Calu3 (cell line): ENCODE data around the gene HOXB1. TPM values are rescaled to one million over a fixed set of nuclear protein-coding genes. Genes with fewer than 3 reads are reported as not detected.

Experiments
- BruUV-seq: library from RNA; stranded (reverse); fragments of 400-500 nt; replicated peaks from 2 replicates; lab custom pipeline; 2021; lab: Mats Ljungman, UMichigan
- CTCF ChIA-PET: fragments of 300-600 bp; sonication (Branson Sonifier 250); formaldehyde crosslinking; loops from one replicate; lab custom pipeline; 2022; ENCODE audit warnings: antibody characterized with exemption; lab: Charles Lee
- DNase-seq: peaks from one replicate; pipeline ENCODE4 v3.0.0; 2022
- H3K27ac Mint-ChIP-seq: one replicate; pipeline ENCODE4 v1.8.0; 2022; ENCODE audit warnings: mixed read lengths; ENCODE audit not compliant: unreplicated experiment
- H3K27me3 Mint-ChIP-seq: one replicate; pipeline ENCODE4 v1.8.0; 2022; ENCODE audit warnings: mixed read lengths; ENCODE audit not compliant: unreplicated experiment
- H3K36me3 Mint-ChIP-seq: one replicate; pipeline ENCODE4 v1.8.0; 2022; ENCODE audit warnings: mild to moderate bottlenecking, moderate library complexity, mixed read lengths; ENCODE audit not compliant: insufficient read depth, unreplicated experiment
- H3K4me1 Mint-ChIP-seq: one replicate; pipeline ENCODE4 v1.8.0; 2022; ENCODE audit warnings: mild to moderate bottlenecking, low read depth, mixed read lengths; ENCODE audit not compliant: unreplicated experiment
- H3K4me3 Mint-ChIP-seq: one replicate; pipeline ENCODE4 v1.8.0; 2022; ENCODE audit warnings: mild to moderate bottlenecking, low read depth, moderate library complexity, mixed read lengths; ENCODE audit not compliant: unreplicated experiment
- H3K9me3 Mint-ChIP-seq: one replicate; pipeline ENCODE4 v1.8.0; 2022; ENCODE audit warnings: low read depth, mixed read lengths; ENCODE audit not compliant: unreplicated experiment
- CTCF ChIP-seq: fragments of 200-600 bp; IDR thresholded peaks from one replicate; pipeline ENCODE4 v1.8.0; 2022; ENCODE audit warnings: antibody characterized with exemption; ENCODE audit not compliant: unreplicated experiment
- intact Hi-C: fragments of 100-400 bp; cut with micrococcal nuclease; formaldehyde crosslinking; loops from one replicate; pipeline ENCODE4 v1.10.0; 2022; ENCODE audit not compliant: unreplicated experiment
- total RNA-seq: library from RNA; stranded (reverse); gene quantifications from 2 replicates; pipeline ENCODE4 v1.2.3, GENCODE V29; 2022

Gene HOXB1
- total RNA-seq, 1 experiment from 2014 or later = not detected

GRCh38 chr17:48479014-48479402 is 51.8 kb downstream of the HOXB1 start:
- TF ChIP-seq CTCF = no peak
- H3K4me1 Mint-ChIP-seq = peaks cover 21% of the 10 kb centered on the region
- no peak for DNase-seq
- no peaks in the 10 kb centered on the region for H3K9me3 Mint-ChIP-seq
- CTCF ChIA-PET = no interaction called here
- no TSS peak for BruUV-seq
- peaks cover 7% of the 10 kb centered on the region for H3K36me3 Mint-ChIP-seq
- no peak overlapping the region for H3K4me3 Mint-ChIP-seq
- no peaks in the 10 kb centered on the region for H3K27me3 Mint-ChIP-seq
- intact Hi-C loops = no loop called here
- no peak overlapping the region for H3K27ac Mint-ChIP-seq

Other genes with a start within 250 kb of the HOXB1 start
- 4.4 and 9.3 TPM in 2 replicates for gene SKAP1, start 100.8 kb downstream of the HOXB1 start, total RNA-seq
- gene HOXB2, start 14.1 kb upstream of the HOXB1 start, total RNA-seq = 24.5 and 32.6 TPM in 2 replicates
- gene HOXB4, start 47.3 kb upstream of the HOXB1 start, total RNA-seq = 28.0 and 31.1 TPM in 2 replicates
- gene HOXB3, start 59.2 kb upstream of the HOXB1 start, total RNA-seq = 151 and 154 TPM in 2 replicates
- 47.2 and 48.5 TPM in 2 replicates for gene HOXB5, start 62.8 kb upstream of the HOXB1 start, total RNA-seq
- gene HOXB6, start 74.0 kb upstream of the HOXB1 start, total RNA-seq = 140 and 144 TPM in 2 replicates
- 30.2 and 31.3 TPM in 2 replicates for gene HOXB7, start 80.0 kb upstream of the HOXB1 start, total RNA-seq
- gene HOXB8, start 84.3 kb upstream of the HOXB1 start, total RNA-seq = 28.2 and 30.9 TPM in 2 replicates
- 26.0 and 27.8 TPM in 2 replicates for gene HOXB9, start 95.3 kb upstream of the HOXB1 start, total RNA-seq
- gene PRAC1, start 191.5 kb upstream of the HOXB1 start, total RNA-seq = not detected in 2 replicates
- not detected in 2 replicates for gene PRAC2, start 192.2 kb upstream of the HOXB1 start, total RNA-seq
- 1.1 and 1.9 TPM in 2 replicates for gene HOXB13, start 197.7 kb upstream of the HOXB1 start, total RNA-seq